Transverse colon (tissue), 4 donors: ENCODE data around the gene NOPCHAP1.

Experiments used
- POLR2AphosphoS5 ChIP-seq, 3 donors: sonication (generic); formaldehyde crosslinking; IDR thresholded peaks; one replicate each; pipeline ENCODE4 v1.6.1; 2016; ENCODE audit warnings: antibody characterized with exemption in 3 of 3
- TF ChIP-seq, protein P1 (sequence below), 5 experiments: fragments of 200-600 bp in 3 of 5; fragments of 450-650 bp in 2 of 5; sonication (generic) in 3 of 5; IDR thresholded peaks; 1 replicate in 2 of 5; 2 replicates in 3 of 5; pipeline ENCODE4 v1.5.1; 2016 to 2017; ENCODE audit warnings: antibody characterized with exemption in 5 of 5, inconsistent platforms in 3 of 5, mild to moderate bottlenecking in 2 of 5, moderate library complexity in 1 of 5

- TF ChIP-seq, protein P1, sequence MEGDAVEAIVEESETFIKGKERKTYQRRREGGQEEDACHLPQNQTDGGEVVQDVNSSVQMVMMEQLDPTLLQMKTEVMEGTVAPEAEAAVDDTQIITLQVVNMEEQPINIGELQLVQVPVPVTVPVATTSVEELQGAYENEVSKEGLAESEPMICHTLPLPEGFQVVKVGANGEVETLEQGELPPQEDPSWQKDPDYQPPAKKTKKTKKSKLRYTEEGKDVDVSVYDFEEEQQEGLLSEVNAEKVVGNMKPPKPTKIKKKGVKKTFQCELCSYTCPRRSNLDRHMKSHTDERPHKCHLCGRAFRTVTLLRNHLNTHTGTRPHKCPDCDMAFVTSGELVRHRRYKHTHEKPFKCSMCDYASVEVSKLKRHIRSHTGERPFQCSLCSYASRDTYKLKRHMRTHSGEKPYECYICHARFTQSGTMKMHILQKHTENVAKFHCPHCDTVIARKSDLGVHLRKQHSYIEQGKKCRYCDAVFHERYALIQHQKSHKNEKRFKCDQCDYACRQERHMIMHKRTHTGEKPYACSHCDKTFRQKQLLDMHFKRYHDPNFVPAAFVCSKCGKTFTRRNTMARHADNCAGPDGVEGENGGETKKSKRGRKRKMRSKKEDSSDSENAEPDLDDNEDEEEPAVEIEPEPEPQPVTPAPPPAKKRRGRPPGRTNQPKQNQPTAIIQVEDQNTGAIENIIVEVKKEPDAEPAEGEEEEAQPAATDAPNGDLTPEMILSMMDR (IDR thresholded peaks at IDR 0.05) = no peak
- TF ChIP-seq POLR2AphosphoS5 (IDR thresholded peaks at IDR 0.05) = no peak
These were observed 34.2 kb upstream of the NOPCHAP1 start for GRCh38 chr12:104951759-104952509.
